ENCODE results near the gene GAS2L3.
"Not testable (repeated sequence)": the region's sequence is repeated elsewhere in the genome, so short reads cannot be mapped to it uniquely, and the experiment has no call there.

Gene GAS2L3

GRCh38 chr12:100573292-100574186, at the start of gene GAS2L3:
GAS2L3 (plus strand) TSS chr12:100573684; CDS start chr12:100594905, 21,221 bp downstream.
- DNase-seq (ENCODE audit: low read depth) = peak; percentile 64

- DNase-seq (ENCODE audit: low read depth) = no peak
Observed at GRCh38 chr12:100528034-100528433, 45.5 kb upstream of the GAS2L3 start.

GRCh38 chr12:100528471-100529127, 44.9 kb upstream of the GAS2L3 start:
- no peak for DNase-seq (ENCODE audit: low read depth)

- DNase-seq (ENCODE audit: low read depth) = no peak
Observed at GRCh38 chr12:100529756-100530350, 43.6 kb upstream of the GAS2L3 start.

GRCh38 chr12:100533376-100533775, 40.1 kb upstream of the GAS2L3 start:
- no peak for DNase-seq (ENCODE audit: low read depth)

- no peak for DNase-seq (ENCODE audit: low read depth)
Observed at GRCh38 chr12:100534625-100535227, 38.8 kb upstream of the GAS2L3 start.

- no peak for DNase-seq (ENCODE audit: low read depth)
Observed at GRCh38 chr12:100539202-100539601, 34.3 kb upstream of the GAS2L3 start.

- no peak for DNase-seq (ENCODE audit: low read depth)
Observed at GRCh38 chr12:100544165-100544564, 29.3 kb upstream of the GAS2L3 start.

GRCh38 chr12:100545092-100545491, 28.4 kb upstream of the GAS2L3 start:
- DNase-seq (ENCODE audit: low read depth) = peak; percentile 22

- no peak for DNase-seq (ENCODE audit: low read depth)
Observed at GRCh38 chr12:100553936-100554335, 19.5 kb upstream of the GAS2L3 start.

- DNase-seq (ENCODE audit: low read depth) = peak; percentile 85
Observed at GRCh38 chr12:100554608-100555077, 18.8 kb upstream of the GAS2L3 start.

GRCh38 chr12:100555722-100556121, 17.8 kb upstream of the GAS2L3 start:
- peak; percentile 42 for DNase-seq (ENCODE audit: low read depth)

- DNase-seq (ENCODE audit: low read depth) = no peak
Observed at GRCh38 chr12:100557357-100557756, 16.1 kb upstream of the GAS2L3 start.

- not testable (repeated sequence) for DNase-seq (ENCODE audit: low read depth)
Observed at GRCh38 chr12:100559261-100559660, 14.2 kb upstream of the GAS2L3 start.

GRCh38 chr12:100564090-100564489, 9.4 kb upstream of the GAS2L3 start:
- DNase-seq (ENCODE audit: low read depth) = no peak

GRCh38 chr12:100564905-100565467, 8.5 kb upstream of the GAS2L3 start:
- no peak for DNase-seq (ENCODE audit: low read depth)

- DNase-seq (ENCODE audit: low read depth) = no peak
Observed at GRCh38 chr12:100565987-100566545, 7.4 kb upstream of the GAS2L3 start.

GRCh38 chr12:100566887-100567637, 6.4 kb upstream of the GAS2L3 start:
- DNase-seq (ENCODE audit: low read depth) = no peak

GRCh38 chr12:100567945-100568344, 5.5 kb upstream of the GAS2L3 start:
- no peak for DNase-seq (ENCODE audit: low read depth)

- DNase-seq (ENCODE audit: low read depth) = no peak
Observed at GRCh38 chr12:100572184-100572583, 1.3 kb upstream of the GAS2L3 start.
